HG03103 (cell line): Measurements from ENCODE around the gene IBA57.
"Not testable (repeated sequence)": the region's sequence is repeated elsewhere in the genome, so short reads cannot be mapped to it uniquely, and the experiment has no call there.

Source experiments
- ATAC-seq: cut with Tn5 transposase; IDR thresholded peaks from one replicate; pipeline ENCODE4 v1.9.1; 2021; ENCODE audit warnings: low read depth; ENCODE audit not compliant: unreplicated experiment

The IBA57 gene

GRCh38 chr1:228170666-228171065, 5.1 kb downstream of the IBA57 start:
- ATAC-seq = no peak

DNA sequence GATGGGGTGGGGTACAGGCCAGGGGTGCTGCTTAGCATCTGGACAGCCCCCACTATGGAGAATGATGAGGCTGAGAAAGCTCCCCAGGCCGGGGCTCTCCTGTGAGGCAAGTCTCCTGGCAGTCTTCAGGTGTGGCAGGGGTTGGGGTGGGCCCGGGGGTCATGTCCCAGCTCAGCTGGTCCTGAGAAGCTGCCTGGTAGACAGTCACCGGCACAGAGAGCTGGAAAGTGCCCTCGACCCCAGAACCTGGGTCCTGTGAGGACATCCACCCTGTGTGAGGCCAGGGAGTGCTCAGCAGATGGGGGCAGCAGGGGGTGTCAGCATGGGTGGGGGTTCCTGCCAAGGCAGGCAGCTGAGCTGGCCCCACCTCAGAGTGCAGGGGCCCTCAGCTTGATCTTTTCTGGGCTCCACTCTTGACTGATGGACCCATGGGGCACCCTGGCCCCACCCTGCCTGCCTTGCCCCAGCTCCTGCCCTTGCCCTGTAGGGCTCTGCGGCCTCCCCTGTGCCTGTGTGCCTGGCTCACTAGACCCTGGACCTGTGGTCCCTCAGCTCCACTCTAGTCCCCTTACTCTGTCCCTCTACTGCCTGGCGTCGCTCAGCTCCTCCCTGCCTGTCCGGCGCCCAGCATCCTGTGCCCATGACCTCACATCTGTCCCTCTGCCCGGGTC, 5.8 kb downstream of the IBA57 start:
- ATAC-seq = no peak

GRCh38 chr1:228172591-228173527, 7.3 kb downstream of the IBA57 start:
- ATAC-seq = no peak

DNA sequence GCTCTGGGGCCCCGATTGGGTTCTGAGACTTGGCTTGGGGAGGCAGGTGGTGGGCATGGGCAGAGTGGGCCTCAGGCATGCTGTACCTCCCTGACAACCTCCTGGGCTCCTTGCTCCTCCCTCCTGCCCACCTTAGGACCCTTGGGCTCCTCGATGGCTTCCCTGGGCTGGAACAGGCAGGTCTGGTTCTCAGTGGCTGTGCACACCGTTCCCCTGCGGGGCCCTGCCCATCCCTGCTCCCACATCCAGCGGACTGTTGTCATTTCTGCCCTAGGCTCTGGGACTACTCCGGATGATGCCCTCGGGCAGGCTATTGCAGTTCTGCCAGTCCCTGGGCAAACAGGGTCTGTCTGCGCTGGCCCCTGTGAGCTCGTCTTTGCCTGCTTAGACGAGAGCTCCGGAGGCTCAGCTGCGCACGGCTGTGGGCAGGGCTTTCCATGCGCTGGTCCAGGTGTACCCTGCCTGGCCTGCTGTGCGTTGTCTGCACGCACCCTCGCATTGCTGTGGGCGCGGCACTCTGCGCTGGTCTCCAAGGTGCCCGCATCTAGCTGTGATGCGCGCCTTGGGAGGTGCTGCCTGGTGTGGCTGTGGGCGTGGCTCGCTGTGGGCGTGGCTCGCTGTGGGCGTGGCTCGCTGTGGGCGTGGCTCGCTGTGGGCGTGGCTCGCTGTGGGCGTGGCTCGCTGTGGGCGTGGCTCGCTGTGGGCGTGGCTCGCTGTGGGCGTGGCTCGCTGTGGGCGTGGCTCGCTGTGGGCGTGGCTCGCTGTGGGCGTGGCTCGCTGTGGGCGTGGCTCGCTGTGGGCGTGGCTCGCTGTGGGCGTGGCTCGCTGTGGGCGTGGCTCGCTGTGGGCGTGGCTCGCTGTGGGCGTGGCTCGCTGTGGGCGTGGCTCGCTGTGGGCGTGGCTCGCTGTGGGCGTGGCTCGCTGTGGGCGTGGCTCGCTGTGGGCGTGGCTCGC, 8.2 kb downstream of the IBA57 start:
- ATAC-seq = not testable (repeated sequence)

GRCh38 chr1:228174482-228175315, 9.1 kb downstream of the IBA57 start:
- no peak for ATAC-seq

DNA sequence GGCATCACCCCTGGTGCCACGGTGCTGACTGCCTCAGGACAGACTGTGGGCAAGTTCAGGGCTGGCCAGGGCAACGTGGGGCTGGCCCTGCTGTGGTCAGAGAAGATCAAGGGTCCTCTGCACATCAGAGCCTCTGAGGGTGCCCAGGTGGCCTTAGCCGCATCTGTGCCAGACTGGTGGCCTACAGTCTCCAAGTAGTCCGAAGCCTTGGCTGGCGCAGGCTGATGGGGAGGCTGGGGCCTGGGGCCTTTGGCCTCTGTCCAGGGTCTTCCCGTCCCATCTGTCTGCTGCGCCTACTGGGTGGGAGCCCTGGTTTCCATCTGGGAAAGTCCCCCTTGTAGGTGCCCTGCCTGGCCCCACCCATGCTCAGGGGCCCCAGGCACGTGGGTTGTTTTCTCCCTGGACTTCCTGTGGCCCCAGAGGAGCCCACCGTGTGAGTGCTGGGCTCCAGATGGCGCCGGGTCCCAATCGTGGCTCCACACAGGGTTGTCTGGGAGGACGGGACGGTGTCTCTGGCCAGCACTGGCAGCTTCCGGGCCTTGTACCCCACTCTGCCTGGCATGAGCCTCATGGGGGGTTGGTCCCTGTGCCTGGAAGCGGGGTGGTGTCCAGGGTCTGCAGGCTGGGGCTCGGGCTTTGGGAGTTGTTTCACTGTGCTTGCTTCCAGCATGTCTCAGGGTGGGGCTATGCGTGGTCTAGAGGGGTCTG, 9.9 kb downstream of the IBA57 start:
- no peak for ATAC-seq

GRCh38 chr1:228176024-228176395, 10.4 kb downstream of the IBA57 start:
- no peak for ATAC-seq

GRCh38 chr1:228176461-228177182, 11.0 kb downstream of the IBA57 start:
- ATAC-seq = no peak

- ATAC-seq = no peak
Observed at GRCh38 chr1:228177183-228177475, 11.5 kb downstream of the IBA57 start.

GRCh38 chr1:228177721-228178710, 12.4 kb downstream of the IBA57 start:
- no peak for ATAC-seq

- ATAC-seq = no peak
Observed at GRCh38 chr1:228178737-228179684, 13.4 kb downstream of the IBA57 start.

- no peak for ATAC-seq
Observed at GRCh38 chr1:228180271-228180958, 14.8 kb downstream of the IBA57 start.

- no peak for ATAC-seq
Observed at GRCh38 chr1:228180959-228181644, 15.5 kb downstream of the IBA57 start.

GRCh38 chr1:228181645-228182034, 16.0 kb downstream of the IBA57 start:
- no peak for ATAC-seq

- no peak for ATAC-seq
Observed at GRCh38 chr1:228182296-228183030, 16.9 kb downstream of the IBA57 start.
